ENCODE measurements around the gene AMPD2.

- TF ChIP-seq SP1 (IDR thresholded peaks at IDR 0.05) (no peak), TARDBP (IDR thresholded peaks at IDR 0.05) (no peak), SUZ12 (IDR thresholded peaks at IDR 0.05) (no peak), FOXK2 (IDR thresholded peaks at IDR 0.05) (no peak), ELF4 (IDR thresholded peaks at IDR 0.05) (no peak), BHLHE40 (IDR thresholded peaks at IDR 0.05; ENCODE audit: borderline replicate concordance) (no peak), CTBP1 (IDR thresholded peaks at IDR 0.05; ENCODE audit: borderline replicate concordance) (no peak), FOXA1 (IDR thresholded peaks at IDR 0.05) (no peak)
Measured at GRCh38 chr1:109639841-109640184, 20.2 kb downstream of the AMPD2 start.
